NCI-H1105 treated with DMSO at 0.1 percent for 48 hours (cell line): ENCODE data around the gene FBXO3.
"Not testable (repeated sequence)": the region's sequence is repeated elsewhere in the genome, so short reads cannot be mapped to it uniquely, and the experiment has no call there.

Source experiments
- DNase-seq: peaks from one replicate; lab custom pipeline; 2025; lab: John Stamatoyannopoulos, UW

Gene FBXO3

DNA sequence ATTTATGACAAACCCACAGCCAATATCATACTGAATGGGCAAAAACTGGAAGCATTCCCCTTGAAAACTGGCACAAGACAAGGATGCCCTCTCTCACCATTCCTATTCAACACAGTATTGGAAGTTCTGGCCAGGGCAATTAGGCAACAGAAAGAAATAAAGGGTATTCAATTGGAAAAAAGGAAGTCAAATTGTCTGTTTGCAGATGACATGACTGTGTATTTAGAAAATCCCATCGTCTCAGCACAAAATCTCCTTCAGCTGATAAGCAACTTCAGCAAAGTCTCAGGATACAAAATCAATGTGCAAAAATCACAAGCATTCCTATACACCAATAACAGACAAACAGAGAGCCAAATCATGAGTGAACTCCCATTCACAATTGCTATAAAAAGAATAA, 46.8 kb downstream of the FBXO3 start:
- not testable (repeated sequence) for DNase-seq

DNA sequence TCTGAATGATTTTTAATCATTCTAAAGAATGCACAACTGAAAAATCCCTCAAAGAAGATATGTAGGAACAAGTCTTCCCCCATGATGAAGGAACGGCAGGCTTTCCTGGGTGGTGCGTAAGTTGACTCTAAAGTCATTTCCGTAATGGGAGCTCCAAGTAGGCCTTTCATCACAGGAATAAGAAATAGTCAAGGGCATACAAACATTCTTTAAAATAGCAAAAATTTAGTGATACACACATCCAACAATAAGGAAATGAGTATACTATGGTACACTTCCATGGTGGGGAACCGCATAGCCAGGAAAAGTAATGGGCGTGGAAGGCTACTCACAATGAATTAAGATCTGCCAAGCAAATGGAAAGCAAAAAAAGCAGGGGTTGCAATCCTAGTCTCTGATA, 48.8 kb downstream of the FBXO3 start:
- no peak for DNase-seq

DNA sequence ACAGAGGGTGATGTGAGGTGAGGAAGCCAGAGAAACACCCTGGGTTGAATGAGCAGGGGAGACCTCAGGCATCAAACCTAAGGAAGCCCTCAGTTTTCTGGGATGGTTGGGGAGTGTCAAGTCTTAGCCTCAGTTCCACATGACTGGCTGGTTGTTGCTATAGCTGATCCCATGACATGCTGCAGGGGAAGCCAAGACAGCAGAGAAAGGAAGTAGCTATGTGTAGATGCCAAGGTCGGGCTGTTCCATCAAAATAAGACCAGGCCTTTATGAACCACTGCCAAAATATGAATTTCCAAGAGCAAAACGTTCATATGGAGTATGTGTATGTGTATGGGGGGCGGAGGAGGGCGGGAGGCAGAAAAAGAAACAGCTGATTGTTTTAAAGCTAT, 49.7 kb downstream of the FBXO3 start:
- DNase-seq, result no peak

DNA sequence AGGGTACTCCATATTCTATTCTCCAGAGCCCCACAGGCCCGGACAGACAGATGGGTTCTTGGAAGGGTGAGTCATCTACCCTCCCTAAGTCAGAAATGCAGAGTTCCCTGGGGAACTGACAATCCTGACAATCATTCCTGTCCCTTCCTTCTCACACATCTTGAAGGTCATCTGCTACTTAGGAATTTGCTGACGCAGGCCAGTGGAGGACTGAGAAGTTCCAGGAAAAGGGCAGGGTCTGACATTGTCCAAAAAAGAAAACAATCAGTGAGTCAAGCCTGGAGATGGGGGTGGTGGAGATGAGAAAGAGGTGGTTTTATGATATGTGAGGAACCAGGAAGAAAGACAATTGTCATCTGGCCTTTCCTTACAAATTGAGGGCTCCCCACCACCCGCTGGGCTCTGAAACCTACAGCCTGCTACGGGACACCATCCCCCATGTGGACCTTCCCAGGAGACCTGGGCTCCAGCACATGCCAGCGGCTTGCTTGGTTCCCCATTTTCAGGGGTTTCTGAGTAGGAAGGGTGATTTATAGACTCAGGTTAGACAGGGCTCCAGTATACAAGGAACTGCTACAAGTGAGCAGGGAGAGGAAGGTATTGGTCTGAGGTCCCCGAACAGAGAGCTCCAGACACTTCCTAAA, 51.0 kb downstream of the FBXO3 start:
- no peak for DNase-seq

DNA sequence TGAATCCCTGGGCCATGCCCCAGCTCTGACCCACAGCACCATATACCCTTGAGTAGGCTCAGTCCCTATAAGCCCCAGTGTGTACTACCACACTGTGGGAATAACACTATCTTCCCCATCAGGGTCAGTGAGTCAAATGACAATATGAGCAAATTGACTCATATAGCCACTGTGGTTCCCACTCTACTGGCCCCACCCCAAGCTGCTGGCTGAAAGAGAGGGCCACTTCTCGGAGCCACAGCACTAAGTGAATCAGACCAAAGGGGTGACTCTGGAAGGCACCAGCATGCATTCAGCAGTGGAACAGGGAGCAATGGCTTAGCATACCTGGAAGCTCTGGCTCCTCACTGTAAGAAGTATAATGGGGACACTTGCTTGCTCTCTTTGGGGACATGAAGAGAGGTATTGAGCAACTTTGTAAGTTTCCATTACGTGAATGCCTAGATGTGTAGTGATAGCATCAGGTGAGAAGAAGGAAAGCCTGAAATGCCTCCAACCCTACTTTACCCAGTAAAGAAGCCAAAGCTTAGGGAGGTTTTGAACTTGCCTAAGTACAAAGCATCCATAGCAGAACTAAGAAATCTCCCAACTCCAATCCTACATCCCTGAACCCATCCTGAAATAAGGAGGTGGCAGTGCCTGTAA, 51.6 kb downstream of the FBXO3 start:
- DNase-seq, result no peak

DNA sequence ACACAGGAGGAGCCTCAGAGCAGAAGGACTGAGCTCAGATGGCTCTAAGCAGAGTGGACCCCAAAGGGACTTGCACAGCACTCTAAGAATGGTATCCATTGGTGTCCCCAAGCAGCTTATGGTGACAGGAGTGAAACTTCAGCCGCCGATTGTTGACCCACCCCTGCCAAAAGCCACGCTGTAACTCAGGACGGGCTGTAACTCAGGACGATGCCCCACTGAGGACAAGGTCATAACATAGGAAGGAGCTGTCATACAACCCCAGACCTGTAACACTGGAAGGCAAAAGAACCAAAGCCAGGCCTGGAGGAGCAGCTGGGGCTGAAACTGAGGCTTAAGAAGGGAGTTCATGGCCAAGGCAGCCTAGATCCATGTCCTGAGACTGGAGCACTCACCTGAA, 52.3 kb downstream of the FBXO3 start:
- DNase-seq, result no peak

DNA sequence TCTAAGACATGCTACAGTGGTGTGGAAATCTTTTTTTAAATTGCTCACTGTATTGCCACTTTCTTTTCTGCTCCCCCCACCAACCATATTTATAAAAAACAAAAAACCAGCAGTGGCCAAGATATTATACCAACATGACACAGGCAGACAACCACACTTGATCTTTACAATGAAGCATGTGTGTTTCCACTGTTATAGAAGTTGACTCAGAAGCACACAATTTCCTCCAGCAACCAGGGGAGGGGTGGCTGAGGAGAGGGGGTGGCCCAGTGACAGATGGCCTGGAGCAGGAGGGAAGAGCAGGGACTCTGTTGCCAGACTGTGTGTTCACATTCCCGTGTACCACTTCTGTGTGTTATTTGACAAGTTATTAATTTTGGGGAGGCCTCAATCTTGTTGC, 52.9 kb downstream of the FBXO3 start:
- no peak for DNase-seq

DNA sequence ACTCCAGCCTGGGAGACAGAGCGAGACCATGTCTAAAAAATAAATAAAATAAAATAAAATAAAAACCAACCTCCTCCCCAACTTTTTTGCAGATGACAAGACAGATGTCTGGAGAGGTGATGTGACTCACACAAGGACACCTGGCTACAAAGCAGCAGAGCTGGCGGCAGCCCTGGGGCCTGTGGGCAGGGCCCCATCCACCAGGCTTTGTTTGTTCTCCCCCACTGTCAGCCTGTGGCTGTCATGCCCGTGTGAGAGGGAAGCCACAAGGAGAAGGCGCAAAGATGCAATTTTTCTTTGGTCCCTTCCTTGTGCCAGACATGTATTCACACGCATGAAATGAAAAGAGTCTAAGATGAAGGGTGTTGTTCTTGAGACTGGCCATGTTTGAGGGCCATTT, 54.7 kb downstream of the FBXO3 start:
- no peak for DNase-seq

DNA sequence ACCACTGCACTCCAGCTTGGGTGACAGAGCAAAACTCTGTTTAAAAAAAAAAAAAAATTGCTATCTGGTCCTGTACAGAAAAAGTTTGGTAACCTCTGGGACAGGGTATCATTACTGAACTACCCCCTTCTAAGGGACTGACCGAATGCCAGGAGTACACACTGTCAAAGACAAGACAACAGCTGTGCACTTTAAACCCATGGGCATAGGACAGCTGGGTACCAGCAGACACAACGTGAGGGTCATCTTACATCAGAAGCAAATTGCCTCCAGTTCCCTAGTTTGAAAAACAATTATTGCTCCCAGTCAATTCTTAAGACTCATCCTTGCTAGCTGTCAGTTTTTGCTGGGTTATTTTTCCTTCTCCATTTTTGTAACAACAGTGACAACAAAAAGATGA, 55.9 kb downstream of the FBXO3 start:
- DNase-seq, result no peak

DNA sequence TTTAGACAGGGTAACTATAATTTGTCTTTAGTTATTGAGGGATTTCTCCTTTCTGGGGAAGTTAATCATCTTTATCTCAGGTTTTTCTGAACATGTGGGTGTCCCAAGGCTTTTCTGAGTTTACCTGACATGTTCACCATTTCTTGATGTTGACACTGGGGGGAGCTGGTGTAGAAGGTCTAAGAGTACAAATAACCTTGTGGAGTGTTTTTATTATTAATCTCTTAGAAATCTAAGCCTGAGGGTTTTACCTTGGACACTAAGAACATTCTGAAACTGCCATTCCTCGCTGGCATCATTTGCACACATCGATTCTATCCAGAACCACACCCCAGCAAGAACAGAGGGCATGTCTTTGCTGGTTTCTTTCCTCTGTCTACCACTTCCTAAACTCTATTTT, 58.1 kb downstream of the FBXO3 start:
- DNase-seq, result peak; percentile 12

DNA sequence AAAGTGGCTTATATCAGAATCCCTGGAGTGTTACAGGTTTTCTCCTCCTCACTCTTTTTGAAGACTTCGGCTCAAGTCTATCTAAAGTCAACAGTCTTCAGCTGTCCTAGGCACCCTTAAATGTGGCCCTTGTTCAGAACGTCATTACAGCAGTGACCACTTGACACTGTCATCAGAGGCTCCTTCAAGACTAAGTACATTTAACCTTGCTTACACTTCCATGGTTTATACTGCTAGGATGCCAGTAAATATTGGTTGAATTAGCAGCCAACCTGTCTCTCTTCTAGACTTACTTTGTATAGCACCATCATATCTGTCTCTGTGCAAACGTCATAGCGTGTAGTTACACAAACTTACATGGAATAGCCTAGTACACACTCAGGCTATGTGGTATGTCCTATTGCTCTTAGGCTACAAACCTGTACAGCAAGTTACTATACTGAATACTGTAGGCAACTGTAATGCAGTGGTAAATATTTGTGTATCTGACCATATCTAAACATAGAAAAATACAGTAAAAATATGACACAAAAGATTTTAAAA, 60.4 kb downstream of the FBXO3 start:
- DNase-seq, result no peak

DNA sequence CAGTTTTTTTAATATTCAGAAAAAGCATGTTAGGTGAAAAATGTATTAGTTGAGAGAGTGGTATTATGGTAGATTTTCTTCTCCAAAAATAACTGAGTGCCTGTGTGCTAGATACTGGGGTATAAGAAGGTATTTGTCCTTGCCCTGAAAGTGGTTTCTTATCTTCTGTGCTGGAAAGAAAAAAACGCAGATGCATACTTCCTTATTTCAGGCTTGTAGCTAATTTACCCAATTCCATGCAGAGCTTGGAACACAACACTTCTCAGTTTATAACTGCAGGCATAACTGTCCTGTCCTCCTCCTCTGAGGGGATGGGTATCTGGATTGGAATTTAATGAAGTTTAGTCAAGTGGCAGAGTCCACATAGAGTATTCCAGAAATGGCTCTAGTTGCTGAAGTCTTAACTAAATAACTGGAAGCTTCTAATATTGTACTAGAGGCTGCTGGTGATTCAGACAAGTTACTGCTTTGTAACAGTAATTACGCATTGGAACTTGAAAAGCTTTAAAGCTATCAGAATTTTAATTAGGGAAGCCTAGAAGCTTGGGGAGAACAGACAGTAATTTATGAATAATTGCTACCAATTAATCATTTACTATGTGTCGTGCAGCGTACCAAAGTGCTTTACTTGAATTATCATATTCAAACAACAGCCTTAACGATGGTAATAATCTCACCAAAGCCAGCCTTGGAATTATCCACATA, 61.0 kb downstream of the FBXO3 start:
- peak; percentile 17 for DNase-seq

DNA sequence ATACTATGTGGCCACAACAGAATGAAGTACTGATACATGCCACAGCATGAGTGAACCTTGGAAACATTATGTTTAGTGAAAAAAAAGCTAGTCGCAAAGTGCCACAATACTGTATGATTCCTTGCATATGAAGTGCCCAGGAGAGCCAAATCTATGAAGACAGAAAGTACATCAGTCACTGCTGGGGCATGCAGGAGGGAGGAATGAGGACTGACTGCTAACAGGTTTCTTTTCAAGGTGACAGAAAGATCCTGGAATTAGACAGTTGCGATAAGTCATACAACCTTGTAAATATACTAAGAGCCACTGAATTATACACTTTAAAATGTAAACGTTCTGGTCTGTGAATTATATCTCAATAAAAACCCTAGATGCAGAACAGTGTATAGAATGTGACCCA, 61.9 kb downstream of the FBXO3 start:
- DNase-seq, result no peak

DNA sequence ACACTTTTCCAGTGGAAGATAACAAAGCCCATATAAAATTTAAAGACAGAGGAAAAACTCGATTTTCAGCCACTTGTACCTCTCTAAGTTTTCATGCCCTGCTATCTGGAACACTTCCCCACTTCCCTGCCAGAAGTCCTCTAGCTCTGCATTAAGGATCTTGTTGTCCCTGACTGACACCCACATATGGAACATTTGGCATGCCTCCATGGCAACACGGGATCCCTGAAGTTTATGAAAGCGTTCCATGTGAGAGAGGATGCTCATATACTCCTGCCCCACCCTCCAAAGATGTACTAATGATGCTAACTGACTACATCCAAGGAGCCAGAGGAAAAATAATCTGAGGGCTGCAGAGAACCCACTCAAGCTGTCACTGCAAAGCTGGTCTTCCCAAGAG, 64.9 kb downstream of the FBXO3 start:
- no peak for DNase-seq

DNA sequence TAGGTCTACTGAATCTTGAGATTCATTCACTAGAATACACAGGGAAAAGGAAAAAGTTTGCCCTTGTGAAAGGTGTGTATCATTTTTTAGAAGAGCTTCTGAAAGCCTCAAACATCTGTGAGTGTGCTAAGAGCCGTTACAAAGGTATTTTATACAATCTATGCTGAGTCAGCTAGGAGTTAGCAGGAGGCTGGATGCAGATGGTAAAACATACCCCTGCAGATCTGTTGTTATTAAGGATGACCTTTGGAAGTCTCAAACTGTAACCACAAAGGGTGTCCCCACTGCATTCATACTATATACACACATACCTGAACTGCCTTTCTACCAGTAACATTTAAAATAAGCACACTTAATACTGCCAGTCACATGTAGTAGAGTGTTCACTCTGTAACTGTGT, 65.3 kb downstream of the FBXO3 start:
- no peak for DNase-seq

DNA sequence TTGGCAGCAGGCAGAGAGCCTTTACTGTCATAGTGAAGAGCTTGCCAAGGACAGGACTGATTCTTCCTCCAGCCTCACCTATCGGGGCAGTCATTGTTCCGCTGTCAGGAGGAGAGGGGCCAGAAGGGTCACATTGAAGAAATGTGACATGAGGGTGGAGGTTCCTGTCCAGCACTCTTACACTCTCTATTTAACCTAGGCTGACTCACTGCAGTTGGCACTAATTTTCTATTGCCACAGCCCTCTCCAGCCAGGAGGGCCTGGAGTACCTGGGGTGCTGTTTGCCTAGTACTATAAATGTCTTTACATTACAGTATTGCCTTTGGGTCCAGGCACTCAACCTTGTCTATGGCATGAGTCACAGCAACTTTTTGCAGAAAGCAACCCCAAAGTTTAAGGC, 66.5 kb downstream of the FBXO3 start:
- DNase-seq, result not testable (repeated sequence)

DNA sequence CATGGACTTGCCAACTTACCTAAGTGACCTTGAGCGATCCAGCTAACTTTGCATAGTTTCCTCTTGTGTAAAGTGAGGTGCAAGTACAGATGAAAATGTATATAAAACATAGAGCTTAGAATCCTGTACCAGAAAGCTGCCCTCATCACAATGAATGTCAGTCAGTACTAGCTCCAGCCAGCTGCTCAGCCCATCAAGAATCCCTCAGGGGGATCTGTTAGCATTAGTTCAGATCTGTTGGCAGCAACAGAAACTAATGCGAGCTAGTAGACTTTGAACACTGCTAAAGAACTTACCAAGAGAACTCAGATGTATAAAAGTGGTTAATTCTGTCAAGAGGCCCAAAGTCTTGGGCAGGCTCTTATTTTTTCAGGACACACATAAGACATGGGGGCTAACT, 67.4 kb downstream of the FBXO3 start:
- DNase-seq, result no peak

DNA sequence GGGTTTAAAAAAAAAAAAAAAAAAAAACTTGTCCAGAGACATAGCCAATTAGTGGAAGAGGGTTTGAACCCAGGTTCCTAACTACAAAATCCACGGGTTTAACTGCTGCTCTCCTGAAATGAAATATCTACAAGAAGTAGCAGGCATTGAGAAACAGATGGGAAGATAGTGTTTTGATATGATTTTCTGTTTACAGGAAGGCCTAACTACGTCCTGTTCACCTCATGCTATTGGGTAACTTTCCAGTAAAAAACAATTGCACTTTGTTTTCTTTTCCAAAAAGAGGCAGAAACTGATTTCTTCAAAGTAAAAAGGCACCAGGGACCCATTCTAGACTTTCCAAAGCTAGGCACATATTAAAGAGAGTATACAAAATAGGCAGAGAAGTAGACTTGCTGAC, 67.8 kb downstream of the FBXO3 start:
- DNase-seq, result no peak

DNA sequence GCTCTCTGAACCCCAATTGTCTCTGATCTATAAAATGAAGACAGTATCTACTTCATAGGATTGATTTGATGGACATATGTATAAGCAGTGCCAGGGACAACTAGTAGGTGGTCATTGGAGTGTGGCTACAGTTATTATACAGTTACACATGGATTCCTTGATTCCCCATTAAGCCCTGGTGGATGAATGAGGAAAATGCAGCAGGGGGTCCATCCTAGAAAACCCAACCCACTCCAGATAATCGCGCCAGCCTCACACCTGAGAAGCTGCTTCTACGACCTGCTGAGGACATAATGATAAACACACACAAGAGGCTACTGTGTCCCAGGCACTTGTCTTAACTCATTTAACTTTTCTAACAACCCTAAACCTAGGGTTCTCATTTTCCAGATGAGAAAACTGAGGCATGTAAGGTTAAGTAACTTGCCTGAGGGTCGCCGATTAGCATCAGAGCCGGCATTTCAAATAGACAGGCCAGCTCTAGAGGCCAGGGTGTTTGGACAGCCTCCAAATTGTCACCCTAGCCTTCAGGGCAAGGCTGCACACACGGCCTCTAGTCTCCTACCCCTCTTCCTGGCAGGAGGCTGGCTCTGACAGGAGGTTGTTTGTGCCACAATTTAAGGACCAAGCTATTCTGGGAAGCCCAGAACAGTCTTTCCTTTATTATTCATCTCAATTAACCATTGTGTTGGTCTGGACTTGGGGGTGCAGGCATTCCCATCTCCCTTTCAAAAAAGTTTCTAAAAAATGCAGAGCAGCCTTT, 69.9 kb downstream of the FBXO3 start:
- no peak for DNase-seq

DNA sequence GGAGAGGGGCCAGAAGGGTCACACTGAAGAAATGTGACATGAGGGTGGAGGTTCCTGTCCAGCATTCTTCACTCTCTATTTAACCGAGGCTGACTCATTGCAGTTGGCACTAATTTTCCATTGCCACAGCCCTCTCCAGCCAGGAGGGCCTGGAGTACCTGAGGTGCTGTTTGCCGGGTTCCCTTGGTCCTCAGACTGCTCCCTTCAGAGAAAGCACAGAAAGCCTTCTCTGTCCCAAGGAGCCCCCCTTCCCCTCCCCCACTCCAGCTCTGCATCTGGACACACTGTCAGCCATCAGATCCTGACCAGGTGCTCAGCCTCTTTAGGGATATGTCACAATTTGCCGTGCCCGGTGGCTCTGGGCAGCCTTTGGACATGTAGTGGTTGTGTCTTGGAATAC, 70.5 kb downstream of the FBXO3 start:
- DNase-seq, result no peak

DNA sequence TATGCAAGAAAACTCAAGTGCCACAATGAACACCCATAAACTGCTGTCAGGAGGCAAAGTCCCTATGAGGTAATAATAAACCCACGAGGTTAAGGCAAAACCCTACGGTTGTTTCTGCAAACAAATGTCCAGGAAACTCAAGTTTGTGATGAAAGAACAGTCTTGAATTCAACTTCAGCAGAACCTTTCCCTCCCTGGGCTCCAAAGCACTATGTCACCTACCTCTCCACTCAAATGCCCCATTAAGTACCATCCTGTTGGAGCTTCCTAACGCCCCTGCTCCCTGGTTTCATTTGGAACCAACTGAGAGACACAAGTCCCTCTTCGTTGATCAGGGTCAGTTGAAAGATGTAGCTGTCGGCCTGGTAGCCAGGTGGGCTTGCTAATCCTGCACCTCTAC, 71.1 kb downstream of the FBXO3 start:
- DNase-seq, result no peak
